PC-9 (cell line): ENCODE measurements around the gene ZNF512. TPM values are rescaled to one million over a fixed set of nuclear protein-coding genes. Genes with fewer than 3 reads are reported as not detected.

Source experiments
- BruUV-seq: library from RNA; stranded (reverse); fragments of 400-500 nt; replicated peaks from 2 replicates; lab custom pipeline; 2021; lab: Mats Ljungman, UMichigan
- CTCF ChIA-PET: fragments of 300-600 bp; sonication (Branson Sonifier 250); formaldehyde crosslinking; loops from one replicate; lab custom pipeline; 2022; ENCODE audit warnings: antibody characterized with exemption; lab: Charles Lee
- POLR2A ChIA-PET: fragments of 300-600 bp; sonication (Branson Sonifier 250); formaldehyde crosslinking; loops from one replicate; lab custom pipeline; 2022; ENCODE audit warnings: antibody characterized with exemption; ENCODE audit not compliant: unreplicated experiment; lab: Charles Lee
- DNase-seq, 2 experiments: peaks; one replicate each; pipeline versions ENCODE4 v3.0.0 to v3.0.0-alpha.2; 2015 to 2022; ENCODE audit warnings: mixed read lengths in 1 of 2
- H2AFZ ChIP-seq: fragments of 200-600 bp; sonication (generic); 2 replicates; pipeline ENCODE4 v1.8.1; 2017; ENCODE audit warnings: antibody characterized with exemption
- H3F3A ChIP-seq: fragments of 200-600 bp; sonication (generic); 2 replicates; pipeline ENCODE4 v1.8.1; 2017; ENCODE audit warnings: antibody characterized with exemption, mild to moderate bottlenecking, low read depth; ENCODE audit not compliant: insufficient read depth
- H3K27ac ChIP-seq: fragments of 200-600 bp; sonication (generic); 2 replicates; pipeline ENCODE4 v1.6.1; 2016; ENCODE audit warnings: mixed run types
- H3K27me3 ChIP-seq: fragments of 200-600 bp; sonication (generic); 2 replicates; pipeline ENCODE4 v1.6.1; 2016; ENCODE audit warnings: low read depth, mixed run types; ENCODE audit not compliant: insufficient read depth
- H3K36me3 ChIP-seq: fragments of 200-600 bp; sonication (generic); 2 replicates; pipeline ENCODE4 v1.6.1; 2016; ENCODE audit warnings: low read depth, mixed run types
- H3K4me1 ChIP-seq: fragments of 200-600 bp; sonication (generic); replicated peaks from 2 replicates; pipeline ENCODE4 v1.6.1; 2016; ENCODE audit warnings: mixed run types; ENCODE audit not compliant: insufficient read depth
- H3K4me2 ChIP-seq: fragments of 200-600 bp; sonication (generic); 2 replicates; pipeline ENCODE4 v1.6.1; 2017; ENCODE audit warnings: mixed run types
- H3K4me3 ChIP-seq: fragments of 200-600 bp; sonication (generic); 2 replicates; pipeline ENCODE4 v1.6.1; 2016; ENCODE audit warnings: mixed run types
- H3K79me2 ChIP-seq: fragments of 200-600 bp; sonication (generic); 2 replicates; pipeline ENCODE4 v1.6.1; 2017; ENCODE audit warnings: low read depth, mixed run types
- H3K9me2 ChIP-seq: fragments of 200-600 bp; sonication (generic); 2 replicates; pipeline ENCODE4 v1.8.1; 2017; ENCODE audit warnings: mild to moderate bottlenecking; ENCODE audit not compliant: insufficient read depth
- H3K9me3 ChIP-seq: fragments of 200-600 bp; sonication (generic); 2 replicates; pipeline ENCODE4 v1.8.1; 2016; ENCODE audit warnings: low read depth; ENCODE audit not compliant: insufficient read depth
- H4K20me1 ChIP-seq: fragments of 200-600 bp; sonication (generic); 2 replicates; pipeline ENCODE4 v1.8.1; 2017; ENCODE audit not compliant: insufficient read depth
- CTCF ChIP-seq: fragments of 200-600 bp; sonication (generic); conservative IDR thresholded peaks from 2 replicates; pipeline ENCODE4 v1.6.1; 2017; ENCODE audit warnings: mixed run types, antibody characterized with exemption, mild to moderate bottlenecking, moderate library complexity
- EZH2 ChIP-seq: fragments of 200-600 bp; sonication (generic); IDR thresholded peaks from 2 replicates; pipeline ENCODE4 v1.8.0; 2017; ENCODE audit warnings: antibody characterized with exemption, low read depth
- intact Hi-C: fragments of 100-400 bp; cut with micrococcal nuclease; formaldehyde crosslinking; loops from one replicate; pipeline ENCODE4 v1.10.0; 2022; ENCODE audit not compliant: unreplicated experiment
- total RNA-seq: library from RNA; stranded (reverse); gene quantifications from 2 replicates; pipeline ENCODE4 v1.2.3, GENCODE V29; 2021

The ZNF512 gene
- total RNA-seq, 1 experiment from 2014 or later: 40.6 TPM

- no TSS peak for BruUV-seq
- no peak for DNase-seq
- TF ChIP-seq EZH2: no peak
- no peak for TF ChIP-seq CTCF
- no peak overlapping the region for H3K27ac ChIP-seq
- ChIA-PET CTCF (no interaction called here), POLR2A (interaction anchor here (0.7 kb wide), 1 partner anchor 36 kb away, joined by 4 read pairs; no protein-coding TSS in a partner anchor)
- H3K79me2 ChIP-seq: no peaks in the 10 kb centered on the region
- H3K9me2 ChIP-seq: no peaks in the 10 kb centered on the region
- peaks cover 52% of the 10 kb centered on the region for H3K36me3 ChIP-seq
- H3K4me1 ChIP-seq: no peaks in the 10 kb centered on the region
- H3K4me2 ChIP-seq: no peak overlapping the region
- intact Hi-C loops: no loop called here
- no peak overlapping the region for H2AFZ ChIP-seq
- no peak overlapping the region for H3K4me3 ChIP-seq
- no peaks in the 10 kb centered on the region for H4K20me1 ChIP-seq
- H3K27me3 ChIP-seq: no peaks in the 10 kb centered on the region
- H3K9me3 ChIP-seq: no peaks in the 10 kb centered on the region
- H3F3A ChIP-seq: peaks cover 31% of the 10 kb centered on the region
Measured at GRCh38 chr2:27638709-27639108, 55.9 kb downstream of the ZNF512 start.

- DNase-seq: no peak
- peaks cover 36% of the 10 kb centered on the region for H3F3A ChIP-seq
- H3K36me3 ChIP-seq: peaks cover 35% of the 10 kb centered on the region
- H3K9me2 ChIP-seq: no peaks in the 10 kb centered on the region
- no peaks in the 10 kb centered on the region for H4K20me1 ChIP-seq
- no peaks in the 10 kb centered on the region for H3K4me1 ChIP-seq
- no peaks in the 10 kb centered on the region for H3K27me3 ChIP-seq
- TF ChIP-seq EZH2 (no peak), CTCF (no peak)
- no TSS peak for BruUV-seq
- POLR2A ChIA-PET: no interaction called here
- no peak overlapping the region for H3K27ac ChIP-seq
- H3K9me3 ChIP-seq: no peaks in the 10 kb centered on the region
- intact Hi-C loops: no loop called here
- H2AFZ ChIP-seq: no peak overlapping the region
- no peaks in the 10 kb centered on the region for H3K79me2 ChIP-seq
- no peak overlapping the region for H3K4me2 ChIP-seq
- no peak overlapping the region for H3K4me3 ChIP-seq
- CTCF ChIA-PET: interaction anchor here (0.6 kb wide), 1 partner anchor 56 kb away, joined by 6 read pairs; no protein-coding TSS in a partner anchor
Measured at GRCh38 chr2:27640722-27641245, 57.9 kb downstream of the ZNF512 start.

- no peak overlapping the region for H3K27ac ChIP-seq
- no peaks in the 10 kb centered on the region for H3K4me1 ChIP-seq
- H4K20me1 ChIP-seq: no peaks in the 10 kb centered on the region
- H2AFZ ChIP-seq: no peak overlapping the region
- H3K9me2 ChIP-seq: no peaks in the 10 kb centered on the region
- H3K36me3 ChIP-seq: peaks cover 20% of the 10 kb centered on the region
- H3K9me3 ChIP-seq: no peaks in the 10 kb centered on the region
- CTCF ChIA-PET: no interaction called here
- H3F3A ChIP-seq: peaks cover 26% of the 10 kb centered on the region
- H3K27me3 ChIP-seq: no peaks in the 10 kb centered on the region
- intact Hi-C loops: no loop called here
- H3K79me2 ChIP-seq: no peaks in the 10 kb centered on the region
- H3K4me3 ChIP-seq: no peak overlapping the region
- H3K4me2 ChIP-seq: no peak overlapping the region
- TF ChIP-seq CTCF (no peak), EZH2 (no peak)
- no peak for DNase-seq
- POLR2A ChIA-PET: interaction anchor here (0.6 to 0.7 kb wide), 2 partner anchors 80 to 684 kb away, joined by 3 to 7 read pairs; no protein-coding TSS in a partner anchor
- no TSS peak for BruUV-seq
Measured at GRCh38 chr2:27645197-27645596, 62.4 kb downstream of the ZNF512 start.
